GM21723 (cell line): ENCODE data around the gene GRAMD2A.

Experiments used
- ATAC-seq: cut with Tn5 transposase; IDR thresholded peaks from one replicate; pipeline ENCODE4 v1.9.1; 2021; ENCODE audit warnings: mild to moderate bottlenecking, moderate library complexity; ENCODE audit not compliant: unreplicated experiment

Gene GRAMD2A

DNA sequence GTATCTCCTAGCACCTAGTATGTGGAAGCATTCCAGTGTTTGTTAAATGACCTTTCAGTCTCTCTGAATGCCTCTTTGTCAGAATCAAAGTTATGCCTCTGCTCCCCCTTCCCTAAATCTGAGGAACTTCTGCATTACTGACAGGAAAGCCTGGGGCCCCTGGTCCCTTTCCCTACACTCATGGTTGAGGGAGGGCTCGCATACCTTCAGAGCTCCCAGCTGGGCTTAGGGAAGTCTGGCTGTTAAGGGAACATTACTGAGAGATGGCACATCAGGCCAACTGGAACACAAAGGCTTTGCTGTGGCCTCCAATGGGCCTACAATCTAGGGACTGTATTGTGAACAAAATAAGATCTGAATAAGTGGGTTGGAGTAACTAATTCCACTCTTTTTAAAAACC lies 23.1 kb upstream of the GRAMD2A start:
- no peak for ATAC-seq

DNA sequence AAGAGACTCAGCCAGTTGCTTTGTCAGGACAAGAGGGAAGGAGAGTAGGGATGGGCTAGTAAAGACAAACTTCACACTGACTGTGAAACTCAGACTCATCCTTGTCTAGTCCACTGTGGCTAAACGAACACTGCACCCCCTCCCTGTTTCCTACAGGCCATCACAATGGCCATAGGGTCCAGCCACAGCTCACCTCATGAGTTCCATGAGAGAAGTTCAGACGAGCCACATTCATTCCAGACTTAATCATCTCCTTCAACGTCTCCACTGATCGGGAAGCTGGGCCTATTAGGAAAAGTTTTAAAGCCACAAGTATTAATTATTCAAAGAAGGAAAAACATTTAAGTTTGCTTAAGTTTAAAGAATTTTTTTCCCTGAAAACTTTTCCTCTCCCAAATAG lies 19.6 kb upstream of the GRAMD2A start:
- no peak for ATAC-seq

GRCh38 chr15:72216079-72216478 lies 18.5 kb upstream of the GRAMD2A start:
- no peak for ATAC-seq

GRCh38 chr15:72207558-72208085 lies 10.0 kb upstream of the GRAMD2A start:
- ATAC-seq: no peak

DNA sequence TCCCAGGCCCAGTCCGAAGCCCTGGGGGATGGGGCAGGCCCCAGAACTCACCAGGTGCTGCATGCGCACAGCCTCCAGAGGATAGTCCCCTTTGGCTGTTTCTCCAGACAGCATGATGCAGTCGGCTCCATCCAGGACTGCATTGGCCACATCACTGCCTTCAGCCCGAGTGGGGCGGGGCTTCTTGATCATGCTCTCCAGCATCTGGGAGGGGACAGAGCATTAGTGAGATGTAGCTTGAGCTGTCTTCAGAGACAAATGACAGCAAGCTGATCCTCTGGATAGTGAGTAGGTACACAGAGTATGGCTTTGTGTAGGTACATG lies 9.1 kb upstream of the GRAMD2A start:
- no peak for ATAC-seq

DNA sequence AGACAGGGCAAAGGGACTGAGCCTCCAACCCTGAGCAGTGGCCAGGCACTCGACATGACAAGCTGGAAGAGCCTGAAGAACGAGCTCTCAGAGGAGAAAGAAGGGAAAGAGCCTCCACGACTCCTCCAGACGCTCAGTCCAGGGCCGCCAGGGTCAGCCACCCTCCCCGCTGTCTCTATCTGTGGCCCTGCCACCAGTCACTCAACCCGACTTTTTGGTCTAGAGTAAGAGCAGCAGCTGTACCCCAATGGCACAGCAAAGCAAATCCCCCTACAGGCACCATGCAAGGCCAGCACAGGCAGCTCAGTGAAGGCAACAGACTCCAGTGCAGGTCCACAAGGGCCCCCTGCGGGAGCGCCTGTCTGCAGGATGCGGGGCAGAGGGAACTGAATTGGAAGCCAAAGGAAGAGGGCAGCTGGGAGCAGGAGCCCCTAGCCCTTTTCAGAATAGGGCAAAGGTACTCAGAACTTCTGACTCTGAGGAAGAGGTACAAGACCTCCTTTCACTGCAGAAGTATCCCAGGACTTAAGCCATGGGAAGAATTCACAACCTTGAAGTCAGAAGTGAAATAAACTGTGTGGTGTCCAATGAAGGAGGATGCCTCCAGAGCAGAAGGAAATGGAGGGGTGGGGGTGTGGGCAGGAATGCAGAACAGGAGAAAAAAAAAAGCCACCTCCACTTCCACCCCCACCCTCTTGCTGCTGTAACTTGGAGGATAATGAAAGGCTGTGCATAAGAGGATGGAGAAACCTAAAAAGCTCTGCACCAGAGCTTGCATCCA lies 8.5 kb upstream of the GRAMD2A start:
- no peak for ATAC-seq

DNA sequence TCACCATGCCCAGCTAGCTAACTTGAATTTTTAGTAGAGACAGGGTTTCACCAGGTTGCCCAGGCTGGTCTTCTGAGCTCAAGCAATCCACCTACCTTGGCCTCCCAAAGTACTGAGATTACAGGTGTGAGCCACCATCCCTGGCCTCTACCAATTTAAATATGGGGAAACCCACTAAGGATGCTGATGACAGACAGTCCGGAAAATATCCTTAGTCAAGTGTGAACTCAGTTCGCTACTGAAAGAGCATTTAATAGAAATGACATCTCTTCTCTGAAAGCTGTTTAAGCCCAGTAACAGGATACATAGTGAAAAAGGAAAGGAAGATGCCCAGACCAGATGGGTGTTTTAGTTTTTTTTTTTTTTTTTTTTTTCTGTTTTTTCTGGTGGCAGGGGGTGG lies 7.7 kb upstream of the GRAMD2A start:
- no peak for ATAC-seq

GRCh38 chr15:72203507-72203837 lies 5.9 kb upstream of the GRAMD2A start:
- ATAC-seq: no peak

DNA sequence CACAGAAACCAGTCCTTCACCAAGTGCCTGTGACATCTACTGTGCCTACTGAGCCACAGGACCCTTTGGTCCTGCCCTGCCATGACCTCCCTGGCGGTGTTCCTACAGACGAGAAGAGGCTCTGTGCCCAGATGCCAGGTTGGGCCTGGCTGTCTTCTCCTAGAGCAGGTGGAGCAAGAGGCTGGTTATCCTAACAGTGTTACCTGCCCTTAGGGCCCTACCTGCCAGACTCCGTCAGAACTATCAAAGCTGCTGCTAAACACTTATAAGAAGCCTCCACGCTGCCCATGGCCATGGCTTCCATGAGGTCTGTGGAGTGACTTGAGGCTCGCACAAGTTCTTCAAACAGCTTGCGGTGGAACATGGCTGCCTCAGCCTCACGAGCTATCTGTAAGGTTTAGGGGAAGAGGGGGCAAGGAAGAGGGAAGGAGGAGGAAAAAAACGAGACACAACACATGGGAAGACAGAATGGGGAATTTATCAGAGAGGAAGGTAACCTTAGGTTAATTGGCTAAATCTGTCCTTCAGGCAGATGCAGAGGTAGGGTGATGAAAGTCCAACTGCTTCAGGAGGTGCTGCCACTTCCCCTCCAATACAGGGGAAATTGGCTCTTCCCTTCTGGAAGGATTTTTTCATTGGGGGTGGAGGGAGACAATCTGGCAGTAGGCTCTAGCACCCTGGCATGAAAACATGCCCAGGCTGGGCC lies 5.4 kb upstream of the GRAMD2A start:
- no peak for ATAC-seq

- no peak for ATAC-seq
These were observed 4.7 kb upstream of the GRAMD2A start for GRCh38 chr15:72202302-72202701.

- ATAC-seq: no peak
These were observed 3.9 kb upstream of the GRAMD2A start for GRCh38 chr15:72201391-72201921.

DNA sequence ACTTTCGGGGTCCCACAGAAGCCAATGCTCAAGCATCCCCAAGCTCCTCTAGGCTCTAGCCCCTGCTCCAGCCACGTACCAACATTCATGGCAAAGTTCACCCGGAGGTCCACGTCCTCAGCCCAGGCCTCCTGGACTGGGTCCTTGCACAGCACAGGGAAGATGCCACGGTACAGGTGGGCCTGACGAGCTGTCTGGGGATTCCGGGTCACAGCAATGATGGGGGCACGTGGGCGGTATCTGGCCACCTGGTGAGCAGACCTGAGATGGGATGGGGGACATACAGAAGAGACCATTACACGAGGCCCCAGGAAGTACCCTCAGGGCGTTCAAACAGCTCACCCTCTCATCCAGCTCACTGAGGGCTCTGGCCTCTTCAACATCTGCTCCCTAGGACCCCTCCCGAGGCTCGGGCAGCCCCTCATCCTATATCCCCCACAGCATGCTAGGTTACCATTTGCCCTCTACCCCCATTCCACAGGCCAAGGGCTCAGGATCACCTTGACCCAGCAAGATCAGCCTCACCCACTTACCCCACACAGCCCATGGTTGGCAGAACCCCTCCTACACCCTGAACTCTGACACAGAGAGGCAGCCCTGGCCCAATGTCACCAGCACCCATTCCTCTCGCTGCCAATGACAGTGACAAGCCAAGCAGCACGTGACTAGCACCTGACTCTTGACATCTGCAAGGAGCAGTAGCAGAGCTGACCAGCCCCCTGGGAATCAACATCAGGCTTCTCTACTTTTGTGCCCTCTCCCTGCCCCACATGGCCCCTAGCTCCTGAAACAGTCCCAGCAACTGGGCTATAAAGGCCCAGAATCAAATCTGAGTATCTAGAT lies 3.0 kb upstream of the GRAMD2A start:
- ATAC-seq: no peak

DNA sequence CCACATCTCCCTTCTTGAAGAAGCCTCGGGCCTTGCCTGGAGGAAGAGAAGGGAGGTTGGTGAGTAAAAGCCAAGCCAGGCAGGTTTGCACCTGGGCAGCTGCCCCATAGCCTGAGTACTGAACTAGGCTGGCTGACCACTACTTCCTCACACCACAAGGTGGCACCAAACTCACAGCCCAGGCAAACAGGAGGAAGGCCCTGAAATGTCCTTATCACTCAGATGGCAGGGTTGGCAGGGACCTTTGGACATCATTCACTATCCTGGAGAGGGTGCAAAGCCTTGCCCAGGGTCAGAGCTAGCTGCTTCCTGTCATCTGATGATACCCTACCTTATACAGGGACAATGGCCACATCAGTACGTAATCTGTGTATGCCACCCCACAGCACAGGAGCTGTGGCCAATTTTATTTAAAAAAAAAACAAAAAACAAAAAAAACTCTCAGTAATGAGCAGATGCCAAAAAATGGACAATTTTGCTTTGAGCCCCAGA lies 2.2 kb upstream of the GRAMD2A start:
- ATAC-seq: no peak

- no peak for ATAC-seq
These were observed 1.6 kb upstream of the GRAMD2A start for GRCh38 chr15:72199205-72199515.

DNA sequence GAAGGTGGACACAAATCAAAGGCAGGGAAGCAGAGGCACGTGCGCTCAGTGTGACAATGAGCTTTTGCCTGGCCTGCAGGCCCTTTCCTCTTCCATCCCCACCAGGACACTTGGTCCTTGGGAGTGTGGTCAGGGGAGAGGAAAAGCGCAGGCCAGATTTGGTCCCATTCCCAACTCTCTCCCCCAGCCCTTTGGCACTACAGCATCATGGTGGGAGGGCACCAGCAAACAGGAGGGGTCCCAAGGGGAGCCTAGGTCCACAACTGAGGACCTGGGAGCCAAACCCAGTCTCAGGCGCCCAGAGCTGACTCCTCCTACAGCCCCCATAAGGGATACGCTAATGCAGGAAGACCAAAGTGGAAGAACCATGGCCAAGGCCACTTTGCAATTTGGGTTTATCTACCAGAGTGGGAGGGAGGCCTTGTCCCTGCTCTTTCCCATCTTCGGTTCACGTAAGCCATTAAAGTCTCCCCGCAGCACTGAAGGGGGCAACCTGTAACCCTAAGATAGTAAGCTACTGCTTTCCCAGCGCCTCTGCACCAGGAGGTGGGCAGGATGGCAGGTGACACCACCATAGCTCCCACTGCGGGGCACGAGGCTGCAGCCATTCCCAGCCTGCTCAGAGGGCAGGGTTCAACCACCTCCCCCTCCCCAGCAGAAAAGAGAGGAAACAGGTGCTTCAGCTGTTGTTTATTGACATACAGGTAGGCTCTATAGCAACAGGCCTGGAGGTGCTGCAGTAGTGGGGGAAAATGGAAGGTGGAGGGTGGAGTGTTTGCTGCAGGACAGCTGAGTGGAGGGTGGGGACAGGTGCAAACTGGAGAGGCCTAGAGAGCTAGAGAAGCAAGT lies 993 bp upstream of the GRAMD2A start:
- ATAC-seq: no peak

DNA sequence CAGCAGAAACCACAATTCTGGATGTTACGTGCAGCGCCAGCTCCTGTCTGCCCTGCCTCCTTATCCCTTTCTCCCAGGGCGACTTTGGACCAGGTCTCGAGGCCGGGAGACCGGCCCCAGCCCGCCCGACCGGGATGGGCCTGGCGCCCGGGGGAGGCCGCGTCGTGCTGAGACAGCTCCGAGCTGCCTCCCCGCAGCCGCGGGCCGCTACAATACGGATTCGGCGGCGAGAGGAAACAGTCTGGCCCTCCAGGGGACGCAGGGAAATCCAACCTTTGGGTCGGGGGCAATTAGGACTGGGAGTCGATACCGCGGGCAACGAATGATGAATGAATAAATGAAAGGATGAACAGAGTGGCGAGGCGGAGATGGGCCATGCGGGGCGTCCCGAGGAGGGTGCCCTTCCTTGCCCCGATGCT lies 537 bp downstream of the GRAMD2A start:
- ATAC-seq: no peak

GRCh38 chr15:72196409-72197040 lies 1.1 kb downstream of the GRAMD2A start:
- no peak for ATAC-seq

GRCh38 chr15:72195101-72195511 lies 2.5 kb downstream of the GRAMD2A start:
- ATAC-seq: no peak

DNA sequence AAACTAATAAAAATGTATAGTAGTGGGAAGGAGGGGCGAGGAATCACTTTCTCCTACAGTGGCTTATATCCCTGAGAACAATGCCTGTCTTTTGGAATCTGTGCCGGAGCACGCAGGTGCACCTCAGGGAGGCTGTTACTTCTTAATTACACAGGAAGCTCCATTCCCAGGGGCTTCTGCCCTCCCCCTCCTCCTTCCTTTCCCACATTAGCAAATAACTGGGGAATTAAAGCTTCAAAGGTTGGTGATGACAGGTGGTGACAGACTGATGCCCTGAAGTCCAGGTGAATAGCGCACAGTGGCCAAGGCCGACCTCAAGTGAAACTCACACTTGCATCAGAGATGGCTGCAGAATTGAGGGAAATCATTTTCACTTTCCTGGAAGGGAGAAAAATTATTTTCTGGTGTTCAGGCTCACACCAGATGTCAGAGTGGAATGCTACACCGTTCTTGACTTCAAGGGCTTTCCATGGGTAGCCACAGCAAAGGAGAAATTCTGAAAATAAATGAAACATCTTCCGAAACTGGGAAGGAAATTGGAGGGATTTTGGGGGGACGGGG lies 3.7 kb downstream of the GRAMD2A start:
- ATAC-seq: no peak

DNA sequence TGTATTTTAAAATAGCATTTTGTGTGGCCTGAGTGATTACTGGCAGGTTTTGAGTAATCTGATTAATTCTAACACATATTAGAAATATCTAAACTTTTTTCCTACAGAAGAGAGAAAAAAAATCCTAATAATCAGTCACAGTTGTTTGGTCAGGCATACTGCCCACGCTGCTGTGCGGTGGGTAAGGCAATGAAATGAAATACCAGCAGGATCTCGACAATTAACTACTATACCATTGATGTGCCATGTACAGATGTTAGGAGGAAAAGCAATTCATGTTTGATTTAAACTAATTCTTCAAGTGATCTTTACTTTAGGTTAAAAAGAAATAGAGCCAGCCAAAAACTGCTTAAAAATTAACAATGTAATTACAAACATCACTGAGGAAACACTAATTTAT lies 5.2 kb downstream of the GRAMD2A start:
- ATAC-seq: no peak
